GM12873 (cell line): ENCODE data around the gene KLF1.

Experiments used
- TF ChIP-seq, protein P1 (sequence below): IDR thresholded peaks from 2 replicates; pipeline ENCODE4 v1.5.1; 2012; ENCODE audit warnings: low read depth, mild to moderate bottlenecking, moderate library complexity, low read length, control low read depth; ENCODE audit not compliant: insufficient read depth; ENCODE audit errors: missing control alignments

Gene KLF1

DNA sequence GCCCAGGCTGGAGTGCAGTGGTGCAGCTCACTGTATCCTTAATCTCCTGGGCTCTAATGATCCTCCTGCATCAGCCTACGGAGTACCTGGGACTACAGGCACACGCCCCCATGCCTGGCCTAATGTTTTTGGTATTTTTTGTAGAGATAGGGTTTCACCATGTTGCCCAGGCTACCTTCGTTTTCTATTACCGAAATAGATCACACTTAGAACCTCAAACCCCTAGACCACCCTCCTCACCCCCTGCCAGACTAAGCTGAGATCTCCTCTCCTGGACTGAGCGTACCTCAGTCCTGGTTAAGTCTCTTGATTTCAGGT is 391 bp downstream of the KLF1 start:
- TF ChIP-seq, protein P1, sequence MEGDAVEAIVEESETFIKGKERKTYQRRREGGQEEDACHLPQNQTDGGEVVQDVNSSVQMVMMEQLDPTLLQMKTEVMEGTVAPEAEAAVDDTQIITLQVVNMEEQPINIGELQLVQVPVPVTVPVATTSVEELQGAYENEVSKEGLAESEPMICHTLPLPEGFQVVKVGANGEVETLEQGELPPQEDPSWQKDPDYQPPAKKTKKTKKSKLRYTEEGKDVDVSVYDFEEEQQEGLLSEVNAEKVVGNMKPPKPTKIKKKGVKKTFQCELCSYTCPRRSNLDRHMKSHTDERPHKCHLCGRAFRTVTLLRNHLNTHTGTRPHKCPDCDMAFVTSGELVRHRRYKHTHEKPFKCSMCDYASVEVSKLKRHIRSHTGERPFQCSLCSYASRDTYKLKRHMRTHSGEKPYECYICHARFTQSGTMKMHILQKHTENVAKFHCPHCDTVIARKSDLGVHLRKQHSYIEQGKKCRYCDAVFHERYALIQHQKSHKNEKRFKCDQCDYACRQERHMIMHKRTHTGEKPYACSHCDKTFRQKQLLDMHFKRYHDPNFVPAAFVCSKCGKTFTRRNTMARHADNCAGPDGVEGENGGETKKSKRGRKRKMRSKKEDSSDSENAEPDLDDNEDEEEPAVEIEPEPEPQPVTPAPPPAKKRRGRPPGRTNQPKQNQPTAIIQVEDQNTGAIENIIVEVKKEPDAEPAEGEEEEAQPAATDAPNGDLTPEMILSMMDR, result no peak

DNA sequence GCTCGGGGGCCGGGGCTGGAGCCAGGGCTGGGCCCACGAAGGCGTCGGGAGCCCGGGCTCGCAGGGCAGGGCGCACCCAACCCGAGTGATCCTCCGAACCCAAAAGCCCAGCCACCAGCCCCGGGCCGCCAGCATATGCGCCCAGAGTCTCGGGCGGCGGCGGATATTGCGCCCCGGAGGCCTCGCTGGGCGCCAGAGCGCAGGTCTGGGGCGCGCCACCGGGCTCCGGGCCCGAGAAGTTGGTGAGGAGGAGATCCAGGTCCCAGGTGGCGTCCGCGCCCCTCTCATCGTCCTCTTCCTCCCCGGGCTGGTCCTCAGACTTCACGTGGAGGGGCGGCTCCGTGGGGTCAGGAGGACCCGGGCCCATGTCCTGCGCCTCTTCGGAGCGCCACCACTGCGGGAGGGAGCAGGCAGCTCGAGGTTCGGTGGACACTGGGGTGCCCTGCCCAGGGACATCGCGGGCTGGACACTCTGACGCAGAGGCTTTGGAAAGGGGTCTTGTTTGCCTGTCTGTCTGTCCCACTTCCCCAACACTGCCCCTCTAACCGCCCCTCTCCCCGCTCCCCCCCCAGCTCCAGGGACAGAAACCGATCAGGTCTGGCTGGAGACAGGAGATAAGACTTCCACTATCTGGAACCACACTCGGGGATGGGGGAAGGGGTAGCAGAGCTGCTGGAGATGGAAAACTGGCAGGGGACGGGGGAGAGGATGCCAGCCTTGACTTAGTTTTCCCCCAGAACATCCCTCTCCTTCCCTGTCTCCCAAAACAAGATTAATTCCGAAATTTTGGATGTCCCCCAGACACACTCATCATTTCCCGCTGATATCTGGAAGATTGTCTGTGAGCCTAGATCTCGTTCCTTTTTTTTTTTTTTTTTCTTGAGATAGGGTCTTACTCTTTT is 1.0 kb downstream of the KLF1 start:
- TF ChIP-seq, protein P1, result no peak

DNA sequence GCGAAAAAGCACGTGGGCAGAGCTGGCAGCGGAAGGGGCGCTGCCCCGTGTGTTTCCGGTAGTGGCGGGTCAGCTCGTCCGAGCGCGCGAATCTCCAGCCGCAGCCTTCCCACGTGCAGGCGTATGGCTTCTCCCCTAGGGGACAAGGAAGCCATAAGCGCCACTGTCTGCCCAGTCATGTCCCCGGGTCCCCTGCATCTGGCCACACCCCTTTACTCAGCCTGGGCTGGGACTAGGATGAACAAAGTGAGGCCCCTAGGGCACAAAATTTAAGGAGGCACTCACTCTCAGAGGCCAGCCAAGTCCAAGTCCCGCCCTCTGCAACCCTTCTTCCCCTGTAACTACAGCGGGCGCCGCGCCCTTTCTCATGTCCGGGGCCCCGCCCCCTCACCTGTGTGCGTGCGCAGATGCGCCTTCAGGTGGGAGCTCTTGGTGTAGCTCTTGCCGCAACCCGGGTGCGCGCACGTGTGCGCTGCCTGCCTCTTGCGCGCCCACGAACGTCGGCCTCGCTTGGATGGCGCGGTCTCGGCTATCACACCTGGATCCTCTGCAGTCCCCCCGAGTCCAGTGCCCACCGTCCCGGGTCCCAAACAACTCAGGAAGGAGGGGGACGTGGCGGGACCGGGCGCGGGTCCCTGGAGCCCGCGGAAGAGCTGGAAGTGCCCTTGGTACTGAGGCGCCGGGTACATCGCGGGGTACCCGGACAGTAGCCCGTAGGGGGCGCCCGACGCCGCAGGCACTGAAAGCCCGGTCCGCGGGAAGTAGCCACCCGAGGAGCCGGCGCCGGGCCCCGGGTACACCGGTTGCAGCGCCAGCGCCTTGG is 1.9 kb downstream of the KLF1 start:
- TF ChIP-seq, protein P1, result peak; percentile 71

DNA sequence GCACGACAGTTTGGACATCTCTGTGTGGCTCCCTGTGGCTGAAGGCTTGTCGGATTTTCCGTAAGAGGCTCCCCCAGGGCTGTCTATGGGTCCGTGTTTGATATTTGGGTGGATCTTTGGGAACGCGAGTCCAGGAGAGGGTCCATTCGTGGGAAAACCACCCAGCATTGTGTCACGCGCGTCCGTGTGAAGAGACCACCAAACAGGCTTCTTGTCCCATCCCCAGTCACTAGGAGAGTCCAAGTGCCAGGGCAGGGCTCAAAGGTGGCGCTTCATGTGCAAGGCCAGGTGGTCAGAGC is 2.4 kb downstream of the KLF1 start:
- TF ChIP-seq, protein P1, result no peak

DNA sequence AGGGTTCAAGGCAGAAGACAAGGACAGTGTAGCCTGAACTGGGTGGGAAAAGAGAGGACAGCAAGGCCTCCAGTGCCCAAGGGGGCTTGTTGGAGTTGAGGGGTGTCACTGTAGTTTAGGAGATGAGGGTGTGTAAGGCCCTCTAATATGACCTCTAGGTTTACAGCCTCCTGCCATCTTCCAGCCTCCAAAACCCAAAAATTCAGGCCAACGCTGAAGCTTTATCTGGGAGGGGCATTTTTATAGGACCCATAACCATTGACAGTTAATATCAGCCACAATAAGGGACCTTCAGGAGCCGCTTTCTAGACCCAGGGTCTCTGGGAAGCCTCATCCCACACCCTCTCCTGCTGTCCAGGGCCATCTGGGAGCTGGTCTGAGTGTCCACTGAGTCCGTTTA is 2.8 kb downstream of the KLF1 start:
- TF ChIP-seq, protein P1, result no peak

DNA sequence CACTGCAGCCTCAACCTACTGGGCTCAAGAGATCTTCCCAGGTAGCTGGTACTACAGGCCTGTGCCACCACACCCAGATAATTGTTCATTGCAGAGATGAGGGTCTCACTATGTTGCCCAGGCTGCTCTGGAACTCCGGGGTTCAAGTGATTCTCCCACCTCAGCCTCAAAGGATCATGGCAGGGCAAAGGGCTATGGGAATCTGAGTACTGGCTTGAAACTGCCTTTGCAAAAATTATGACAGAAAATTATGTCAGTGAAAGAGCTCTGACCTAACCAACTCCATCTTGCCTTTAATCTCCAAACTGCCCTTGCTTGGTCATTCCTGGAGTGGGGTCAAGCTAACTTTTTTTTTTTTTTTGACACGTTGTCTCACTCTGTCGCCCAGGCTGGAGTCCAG is 4.4 kb downstream of the KLF1 start:
- TF ChIP-seq, protein P1, result no peak

DNA sequence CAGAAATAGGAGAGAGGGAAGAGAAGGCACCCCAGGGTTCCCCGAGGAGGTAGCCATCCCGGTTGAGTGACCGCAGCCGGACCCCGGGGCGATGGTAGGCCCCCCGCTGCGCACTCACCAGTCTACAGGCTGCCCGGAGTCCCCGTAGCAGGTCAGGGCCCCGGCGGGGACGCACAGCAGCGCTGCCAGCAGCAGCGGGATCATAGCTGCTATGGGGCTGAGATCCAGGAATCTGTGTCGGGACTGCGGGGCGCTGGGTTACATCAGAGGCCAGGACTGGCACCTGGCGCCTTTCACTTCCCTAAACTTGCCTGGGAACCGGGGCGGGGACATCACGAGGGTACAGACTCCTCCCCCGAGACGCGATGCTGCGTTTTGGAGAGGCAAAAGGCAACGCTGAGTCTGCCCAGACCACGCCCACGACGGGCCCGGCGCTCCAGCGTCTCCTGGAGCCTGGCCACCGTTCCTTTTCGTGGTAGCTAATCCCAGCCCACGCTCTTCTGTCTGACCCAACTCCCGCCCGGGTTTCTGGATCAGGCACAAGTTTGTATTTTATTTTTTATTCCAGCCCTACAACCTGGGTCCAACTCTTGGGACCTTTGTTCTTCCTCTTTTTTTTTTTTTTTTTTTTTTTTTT is 5.7 kb downstream of the KLF1 start, which contains the start of gene DNASE2:
Gene DNASE2, minus strand, starts transcription at position 278 of the 637 bp plus-strand sequence. Its CDS starts 74 bp downstream, at position 204.
- TF ChIP-seq, protein P1, result no peak
